Middle frontal gyrus (tissue), 1 donor: ENCODE results near the gene RNU1-2.
"Not testable (repeated sequence)": the region's sequence is repeated elsewhere in the genome, so short reads cannot be mapped to it uniquely, and the experiment has no call there.

ENCODE experiments used
- DNase-seq: peaks from one replicate; pipeline ENCODE4 v3.0.0-alpha.2; 2015; ENCODE audit warnings: low spot score; ENCODE audit errors: extremely low spot score

The RNU1-2 gene

GRCh38 chr1:16907870-16908758 is 12.3 kb downstream of the RNU1-2 start:
- DNase-seq, result no peak

GRCh38 chr1:16911851-16912721 is 16.3 kb downstream of the RNU1-2 start:
- DNase-seq, result not testable (repeated sequence)

DNA sequence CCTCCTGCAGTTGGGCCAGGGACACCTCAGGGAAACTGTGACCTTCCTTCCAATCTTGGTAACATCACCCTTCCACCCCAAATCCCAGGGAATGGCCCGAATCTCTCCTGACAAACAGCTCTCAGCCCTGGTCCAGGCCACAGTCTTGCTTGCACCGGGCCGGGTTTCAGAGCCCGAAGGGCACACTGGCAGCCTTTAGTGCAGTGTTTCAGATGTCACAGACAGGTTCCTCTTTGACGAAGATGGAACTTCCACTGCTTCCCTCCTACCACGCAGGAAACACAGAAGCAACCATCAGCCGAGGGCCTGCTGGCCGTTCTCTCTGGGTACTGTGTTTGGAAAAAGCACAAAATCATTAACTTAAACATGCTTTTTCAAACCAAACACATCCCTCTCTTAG is 17.0 kb downstream of the RNU1-2 start:
- DNase-seq, result not testable (repeated sequence)

- DNase-seq, result no peak
Observed at GRCh38 chr1:16913181-16913832, 17.5 kb downstream of the RNU1-2 start.

DNA sequence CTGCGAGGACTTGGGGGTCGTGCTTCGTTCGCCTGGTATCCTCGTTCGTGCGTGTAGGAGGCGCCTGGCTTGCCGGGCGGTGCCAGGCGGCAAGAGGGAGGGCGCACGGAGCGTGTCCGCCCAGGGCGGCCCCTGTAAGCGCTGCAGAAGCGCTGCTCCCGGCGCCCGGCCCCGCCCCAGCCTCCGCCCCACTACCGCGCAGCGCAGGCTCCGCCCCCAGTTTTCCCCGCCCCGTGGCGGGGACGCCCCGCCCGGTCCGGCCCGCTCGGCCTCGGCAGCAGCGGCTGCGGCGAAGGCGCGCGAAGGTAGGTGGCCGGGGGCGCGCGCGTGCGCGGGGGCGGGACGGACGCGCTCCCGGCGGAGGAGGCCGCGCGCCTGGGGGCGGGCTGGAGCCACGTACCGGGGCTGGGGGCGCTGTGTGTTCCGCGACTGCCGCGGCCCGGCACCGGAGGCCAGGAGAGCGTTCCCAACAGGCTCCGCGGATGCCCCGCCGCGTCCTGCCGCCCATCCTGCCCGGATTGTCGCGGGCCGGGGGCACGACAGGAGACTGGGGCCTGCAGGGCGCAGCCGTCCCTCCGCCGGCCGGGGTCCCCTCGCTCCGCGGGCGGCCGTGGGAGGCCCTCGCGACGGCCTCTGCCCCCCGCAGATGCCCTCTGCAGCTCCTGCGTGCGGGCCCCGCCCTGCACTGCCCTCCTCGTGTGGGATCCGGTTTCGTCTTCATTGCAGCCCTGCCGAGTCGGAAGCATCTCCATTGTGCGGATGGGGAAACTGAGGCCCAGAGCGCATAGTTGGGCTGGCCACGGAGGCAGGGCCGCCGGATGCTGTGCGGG is 18.3 kb downstream of the RNU1-2 start:
- DNase-seq, result peak; percentile 99

- not testable (repeated sequence) for DNase-seq
Observed at GRCh38 chr1:16914928-16915626, 19.3 kb downstream of the RNU1-2 start.

DNA sequence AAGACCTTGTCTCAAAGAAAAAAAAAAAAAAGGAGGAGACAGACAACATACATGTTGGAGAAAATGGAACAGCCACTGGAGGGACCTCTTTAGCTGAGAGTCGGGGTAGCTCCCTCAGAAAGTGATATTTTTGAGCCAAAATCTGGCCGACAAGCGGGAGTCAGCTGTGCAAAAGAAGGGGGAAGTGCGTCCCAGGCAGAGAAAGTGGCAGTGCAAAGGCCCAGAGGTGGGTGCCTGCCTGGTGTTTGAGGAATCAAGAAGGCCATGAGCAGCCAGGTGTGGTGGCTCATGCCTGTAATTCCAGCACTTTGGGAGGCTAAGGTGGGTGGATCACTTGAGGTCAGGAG is 19.8 kb downstream of the RNU1-2 start:
- peak; percentile 72 for DNase-seq

DNA sequence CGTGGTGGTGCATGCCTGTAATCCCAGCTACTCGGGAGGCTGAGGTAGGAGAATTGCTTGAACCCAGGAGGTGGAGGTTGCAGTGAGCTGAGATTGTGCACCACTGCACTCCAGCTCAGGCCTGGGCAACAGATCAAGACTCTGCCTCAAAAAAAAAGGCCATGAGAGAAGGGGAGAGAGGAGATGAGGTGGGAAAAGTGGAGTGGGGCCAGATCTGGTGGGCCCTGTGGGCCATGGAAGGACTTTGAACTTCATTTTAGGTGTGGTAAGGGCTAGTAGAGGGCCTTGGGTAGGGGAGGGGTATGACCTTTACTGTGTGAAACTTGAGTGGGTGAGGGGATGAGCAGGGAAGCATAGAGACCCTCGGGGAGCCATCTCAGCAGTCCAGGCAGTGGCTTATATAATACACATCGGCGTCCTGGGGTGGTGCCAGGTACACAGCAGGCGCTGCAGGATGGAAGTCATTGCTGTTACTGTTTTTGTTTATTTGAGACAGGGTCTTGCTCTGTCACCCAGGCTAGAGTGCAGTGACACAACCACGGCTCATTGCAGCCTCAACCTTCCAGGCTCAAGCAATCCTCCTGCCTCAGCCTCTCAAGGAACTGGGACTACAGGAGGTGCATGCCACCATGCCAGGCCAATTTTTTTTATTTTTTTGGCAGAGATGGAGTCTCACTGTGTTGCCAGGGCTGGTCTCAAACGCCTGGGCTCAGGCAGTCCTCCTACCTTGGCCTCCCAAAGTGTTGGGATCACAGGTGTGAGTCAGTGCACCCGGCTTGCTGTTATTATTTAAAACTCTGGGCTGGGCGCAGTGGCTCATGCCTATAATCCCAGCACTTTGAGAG is 20.5 kb downstream of the RNU1-2 start:
- DNase-seq, result not testable (repeated sequence)

DNA sequence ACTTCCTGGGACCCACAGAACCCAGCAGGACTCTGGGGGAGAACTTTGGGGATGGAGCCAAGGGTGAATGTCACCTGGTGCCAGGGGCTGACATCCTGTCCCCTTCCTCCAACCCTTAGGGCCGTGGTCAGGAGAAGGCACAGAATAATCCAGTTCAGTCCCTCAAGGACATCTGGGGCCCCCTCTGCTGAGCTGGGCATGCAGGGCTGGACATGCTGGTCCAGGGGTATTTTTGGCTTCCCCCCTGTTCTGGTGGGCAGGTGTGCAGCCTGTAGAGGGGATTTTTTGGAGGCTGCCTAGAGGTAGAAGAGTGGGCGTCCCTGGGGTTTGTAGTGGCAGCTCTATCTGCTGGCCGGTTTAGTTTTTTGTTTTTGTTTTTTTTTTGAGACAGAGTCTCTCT is 22.6 kb downstream of the RNU1-2 start:
- DNase-seq, result no peak

DNA sequence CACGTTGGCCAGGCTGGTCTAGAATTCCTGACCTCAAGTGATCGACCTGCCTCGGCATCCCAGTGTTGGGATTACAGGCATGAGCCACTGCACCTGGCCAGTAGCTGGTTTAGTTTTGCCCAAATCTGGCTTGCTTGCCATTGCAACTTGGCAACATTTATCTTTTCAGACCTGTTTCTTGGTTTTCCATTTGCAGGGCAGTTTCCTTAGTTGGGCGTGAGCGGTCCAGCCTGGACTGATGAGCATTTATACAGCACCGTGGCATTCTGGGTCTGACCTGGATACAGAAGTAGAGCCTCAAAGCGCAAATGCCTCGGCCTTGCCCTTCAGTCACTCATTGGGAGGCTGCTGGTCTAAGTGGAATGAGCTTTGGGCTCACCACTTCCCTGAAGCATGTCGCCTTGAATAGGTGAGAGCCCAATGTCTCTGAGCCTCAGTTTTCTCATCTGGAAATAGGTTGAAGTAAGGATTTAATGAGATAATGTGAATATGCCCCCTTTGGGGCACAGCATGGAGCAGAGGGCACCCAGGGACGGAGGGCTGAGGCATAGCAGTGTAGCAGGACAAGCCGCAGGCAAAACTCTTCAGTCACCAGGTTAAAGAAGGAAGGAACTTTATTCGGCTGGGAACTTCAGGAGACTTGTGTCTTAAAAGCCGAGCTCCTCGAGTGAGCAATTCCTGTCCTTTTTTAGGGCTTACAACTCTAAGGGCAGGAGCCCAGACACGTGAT is 23.3 kb downstream of the RNU1-2 start:
- DNase-seq, result not testable (repeated sequence)

DNA sequence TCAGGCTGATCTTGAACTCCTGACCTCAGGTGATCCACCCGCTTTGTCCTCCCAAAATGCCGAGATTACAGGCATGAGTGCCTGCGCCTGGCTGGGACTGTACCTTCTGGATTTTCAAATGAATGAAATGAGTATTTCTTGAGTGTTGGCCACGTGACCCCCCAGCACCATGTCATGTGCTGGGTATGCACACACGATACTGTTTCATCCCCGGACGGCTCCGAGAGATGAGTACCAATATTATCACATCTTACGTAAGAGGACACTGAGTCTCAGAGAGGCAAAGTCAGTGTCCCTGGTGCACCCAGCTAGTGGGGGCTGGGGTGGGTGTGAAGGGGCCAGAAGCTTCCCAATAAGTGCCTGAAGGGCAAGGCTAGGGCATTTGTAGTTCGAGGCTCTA is 25.2 kb downstream of the RNU1-2 start:
- DNase-seq, result no peak

- DNase-seq, result no peak
Observed at GRCh38 chr1:16921391-16922185, 25.8 kb downstream of the RNU1-2 start, which contains the start of gene CROCC. Gene CROCC, plus strand, starts transcription at chr1:16921931. Its CDS starts 88 bp downstream, at chr1:16922019.

DNA sequence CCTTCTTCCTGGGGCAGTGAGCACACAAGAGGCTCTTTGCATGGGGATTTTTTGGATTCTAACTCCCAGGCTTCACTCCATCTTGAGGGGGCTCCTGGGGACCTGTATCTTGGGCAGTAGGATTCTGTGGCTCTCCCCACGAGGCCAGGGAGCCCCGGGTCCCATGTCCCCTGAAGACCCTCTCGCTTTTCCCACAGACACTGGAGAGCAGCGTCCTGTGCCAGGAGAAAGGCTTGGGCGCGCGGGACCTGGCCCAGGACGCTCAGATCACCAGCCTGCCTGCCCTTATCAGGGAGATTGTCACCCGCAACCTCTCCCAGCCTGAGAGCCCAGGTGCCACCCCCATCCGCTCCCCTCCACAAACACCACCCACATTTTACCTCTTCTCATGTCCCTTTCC is 26.7 kb downstream of the RNU1-2 start:
- no peak for DNase-seq

DNA sequence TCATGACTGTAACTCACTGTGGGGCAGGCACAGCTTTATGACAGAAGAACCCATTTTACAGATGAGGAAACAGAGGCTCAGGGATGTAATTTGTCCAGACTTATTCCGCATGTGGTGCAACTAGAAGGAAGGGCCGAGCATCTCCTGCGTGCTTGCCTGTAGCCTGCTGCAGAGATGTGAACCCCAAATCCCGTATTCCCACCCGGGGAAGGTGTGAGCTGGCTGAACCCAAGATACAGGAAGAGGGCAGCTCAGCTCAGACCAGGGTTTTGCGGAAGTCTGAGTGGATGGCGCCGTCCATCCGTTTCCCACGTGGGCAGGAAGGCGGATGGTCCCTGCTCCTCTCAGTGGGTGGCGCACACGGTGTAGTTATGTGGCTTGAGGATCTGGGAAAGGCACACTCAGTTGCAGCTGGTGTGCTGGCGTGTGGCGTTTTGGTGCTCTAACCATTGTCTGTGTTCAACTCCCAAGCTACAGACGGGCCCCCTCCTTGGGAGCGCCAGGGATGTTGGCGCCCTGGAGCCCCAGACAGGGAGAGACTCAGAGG is 27.2 kb downstream of the RNU1-2 start:
- DNase-seq, result no peak

GRCh38 chr1:16924216-16924918 is 28.6 kb downstream of the RNU1-2 start:
- DNase-seq, result no peak

DNA sequence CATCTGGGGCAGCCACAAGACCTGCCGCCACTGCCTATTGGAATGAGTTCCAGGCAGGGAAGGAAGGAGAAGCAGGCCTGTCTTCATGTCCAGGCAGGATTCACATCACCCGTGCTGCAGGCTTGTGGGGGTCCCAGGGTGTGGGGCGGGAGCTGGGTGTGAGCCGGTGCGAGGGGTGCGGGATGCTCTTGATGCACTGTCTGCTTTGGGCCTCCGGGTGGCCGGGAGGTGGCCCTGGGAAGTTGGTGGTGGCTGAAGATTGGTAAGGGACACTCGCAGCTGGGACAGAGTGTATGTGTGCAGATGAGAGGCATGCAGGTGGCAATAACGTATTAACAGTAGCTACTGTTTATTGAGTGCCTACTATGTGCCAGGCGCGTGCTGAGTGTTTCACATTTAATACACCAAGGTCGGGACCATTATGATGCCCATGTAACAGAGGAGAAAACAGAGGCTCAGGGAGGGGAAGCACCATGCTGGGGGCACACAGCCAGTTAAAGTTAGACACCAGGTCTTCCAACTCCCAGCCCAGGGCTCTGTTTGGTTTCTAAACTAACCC is 29.2 kb downstream of the RNU1-2 start:
- DNase-seq, result no peak
